Stimulated activated memory B cell treated with anti-CD40 and anti-IgM and Interleukin-4, amounts not matched to agents 10 μg/mL and 1 μg/mL and 100 μg/mL, for 72 hours (primary cell): Measurements from ENCODE around the gene B4GAT1.
A peak's percentile ranks its signal among the peaks of the same experiment; 100 is the strongest.
"Not testable (repeated sequence)": the region's sequence is repeated elsewhere in the genome, so short reads cannot be mapped to it uniquely, and the experiment has no call there.

Experiments used
- ATAC-seq: fragments of 150-1000 bp; cut with Tn5 transposase; 2 replicates; pipeline ENCODE4 v1.10.0; 2021
- H3K27ac Mint-ChIP-seq: one replicate; pipeline ENCODE4 v1.8.0; 2022; ENCODE audit warnings: mild to moderate bottlenecking, mixed read lengths
- H3K27me3 Mint-ChIP-seq: one replicate; pipeline ENCODE4 v1.8.0; 2022; ENCODE audit warnings: mixed read lengths
- H3K36me3 Mint-ChIP-seq: one replicate; pipeline ENCODE4 v1.8.0; 2022; ENCODE audit warnings: mixed read lengths
- H3K4me1 Mint-ChIP-seq: one replicate; pipeline ENCODE4 v1.8.0; 2022; ENCODE audit warnings: mixed read lengths
- H3K4me3 Mint-ChIP-seq: one replicate; pipeline ENCODE4 v1.8.0; 2022; ENCODE audit warnings: mild to moderate bottlenecking, moderate library complexity, mixed read lengths
- H3K9me3 Mint-ChIP-seq: one replicate; pipeline ENCODE4 v1.8.0; 2022; ENCODE audit warnings: mixed read lengths

B4GAT1 gene

DNA sequence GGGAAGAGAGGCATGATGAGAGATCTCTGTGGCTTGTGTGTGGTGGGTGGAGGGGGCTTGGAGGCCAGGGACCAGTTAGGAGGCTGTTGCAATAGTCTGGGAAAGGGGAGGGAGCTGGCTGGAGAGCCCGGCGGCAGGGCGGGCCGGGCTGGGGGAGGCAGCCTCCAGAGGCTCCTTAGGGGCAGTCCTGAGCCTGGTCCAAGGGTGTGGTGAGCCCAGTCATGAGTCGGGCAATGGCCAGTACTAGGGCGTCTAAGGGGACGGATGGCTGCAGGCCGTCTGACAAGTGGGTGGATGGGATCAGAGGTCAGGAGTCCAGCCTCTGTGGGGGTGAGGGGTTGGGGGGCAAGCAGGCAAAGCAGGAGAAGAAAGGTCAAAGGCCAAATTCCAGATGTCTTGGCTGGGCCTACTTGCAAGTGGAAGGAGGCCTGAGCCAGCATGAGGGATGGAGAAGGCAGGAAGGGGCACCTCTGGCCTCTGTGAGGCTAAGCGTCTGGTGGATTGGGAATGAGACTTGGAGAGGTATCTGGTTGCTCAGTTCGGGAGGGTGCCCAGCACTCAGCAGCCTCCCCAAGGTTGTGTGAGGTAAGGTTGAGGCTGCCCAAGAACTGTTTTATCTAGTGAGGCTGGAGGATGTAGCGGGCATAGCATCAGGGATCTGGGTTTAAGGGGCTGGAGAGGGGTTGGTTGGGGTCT, 24.5 kb downstream of the B4GAT1 start:
- H3K4me1 Mint-ChIP-seq: peaks cover 31% of the 10 kb centered on the region
- no peak overlapping the region for H3K4me3 Mint-ChIP-seq
- no peaks in the 10 kb centered on the region for H3K27me3 Mint-ChIP-seq
- no peaks in the 10 kb centered on the region for H3K9me3 Mint-ChIP-seq
- no peaks in the 10 kb centered on the region for H3K36me3 Mint-ChIP-seq
- no peak overlapping the region for H3K27ac Mint-ChIP-seq
- ATAC-seq: no peak

DNA sequence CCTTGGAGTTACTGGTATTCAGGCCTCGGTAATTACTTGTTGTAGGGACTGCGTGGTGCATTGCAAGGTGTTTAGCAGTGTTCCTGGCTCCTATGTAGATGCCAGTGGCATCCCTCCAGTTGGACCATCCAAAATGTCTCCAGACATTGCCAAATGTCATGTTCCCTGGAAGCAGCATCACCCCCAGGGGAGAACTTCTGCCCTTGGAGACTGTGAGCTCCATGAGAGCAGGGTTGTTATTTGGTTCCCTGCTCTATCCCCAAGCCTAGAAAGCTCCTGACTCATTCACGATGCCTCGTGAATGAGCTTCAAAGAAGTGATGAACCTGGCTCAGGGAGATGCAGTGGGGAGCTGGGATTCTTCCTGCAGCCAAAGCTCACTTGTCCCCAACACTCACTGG, 25.8 kb downstream of the B4GAT1 start:
- Mint-ChIP-seq H3K4me1 (peaks cover 32% of the 10 kb centered on the region), H3K4me3 (no peak overlapping the region), H3K36me3 (no peaks in the 10 kb centered on the region), H3K9me3 (no peaks in the 10 kb centered on the region), H3K27me3 (no peaks in the 10 kb centered on the region), H3K27ac (no peak overlapping the region)
- no peak for ATAC-seq

GRCh38 chr11:66320748-66321147, 26.7 kb downstream of the B4GAT1 start:
- H3K4me1 Mint-ChIP-seq: peaks cover 27% of the 10 kb centered on the region
- ATAC-seq, H3K27ac Mint-ChIP-seq, H3K27me3 Mint-ChIP-seq, H3K36me3 Mint-ChIP-seq, H3K9me3 Mint-ChIP-seq, H3K4me3 Mint-ChIP-seq: not testable (repeated sequence)

- ATAC-seq, H3K36me3 Mint-ChIP-seq, H3K4me3 Mint-ChIP-seq, H3K9me3 Mint-ChIP-seq, H3K27ac Mint-ChIP-seq, H3K27me3 Mint-ChIP-seq: not testable (repeated sequence)
- H3K4me1 Mint-ChIP-seq: peaks cover 29% of the 10 kb centered on the region
Measured at GRCh38 chr11:66320289-66320688, 27.1 kb downstream of the B4GAT1 start.

DNA sequence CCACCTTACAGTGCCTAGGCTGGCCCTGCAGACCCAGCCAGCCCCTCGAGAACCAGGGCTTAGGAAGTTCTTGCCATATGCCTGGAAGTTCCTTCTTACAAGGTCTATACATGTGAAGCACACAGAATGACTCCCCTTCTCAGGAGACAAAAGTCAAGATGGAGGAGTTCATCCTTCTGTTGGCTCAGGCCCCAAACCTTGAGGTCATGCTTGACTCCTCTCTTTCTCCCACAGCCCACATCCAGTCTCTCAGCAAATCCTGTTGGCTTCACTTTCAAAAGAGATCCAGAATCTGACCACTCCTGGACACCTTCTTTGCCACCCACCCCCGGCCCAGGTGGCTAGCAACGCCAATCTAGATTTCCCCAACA, 28.8 kb downstream of the B4GAT1 start:
- H3K9me3 Mint-ChIP-seq: no peaks in the 10 kb centered on the region
- H3K4me3 Mint-ChIP-seq: no peak overlapping the region
- peak overlapping the region; percentile 83 for H3K27ac Mint-ChIP-seq
- peaks cover 38% of the 10 kb centered on the region for H3K4me1 Mint-ChIP-seq
- H3K36me3 Mint-ChIP-seq: no peaks in the 10 kb centered on the region
- ATAC-seq: no peak
- H3K27me3 Mint-ChIP-seq: no peaks in the 10 kb centered on the region

DNA sequence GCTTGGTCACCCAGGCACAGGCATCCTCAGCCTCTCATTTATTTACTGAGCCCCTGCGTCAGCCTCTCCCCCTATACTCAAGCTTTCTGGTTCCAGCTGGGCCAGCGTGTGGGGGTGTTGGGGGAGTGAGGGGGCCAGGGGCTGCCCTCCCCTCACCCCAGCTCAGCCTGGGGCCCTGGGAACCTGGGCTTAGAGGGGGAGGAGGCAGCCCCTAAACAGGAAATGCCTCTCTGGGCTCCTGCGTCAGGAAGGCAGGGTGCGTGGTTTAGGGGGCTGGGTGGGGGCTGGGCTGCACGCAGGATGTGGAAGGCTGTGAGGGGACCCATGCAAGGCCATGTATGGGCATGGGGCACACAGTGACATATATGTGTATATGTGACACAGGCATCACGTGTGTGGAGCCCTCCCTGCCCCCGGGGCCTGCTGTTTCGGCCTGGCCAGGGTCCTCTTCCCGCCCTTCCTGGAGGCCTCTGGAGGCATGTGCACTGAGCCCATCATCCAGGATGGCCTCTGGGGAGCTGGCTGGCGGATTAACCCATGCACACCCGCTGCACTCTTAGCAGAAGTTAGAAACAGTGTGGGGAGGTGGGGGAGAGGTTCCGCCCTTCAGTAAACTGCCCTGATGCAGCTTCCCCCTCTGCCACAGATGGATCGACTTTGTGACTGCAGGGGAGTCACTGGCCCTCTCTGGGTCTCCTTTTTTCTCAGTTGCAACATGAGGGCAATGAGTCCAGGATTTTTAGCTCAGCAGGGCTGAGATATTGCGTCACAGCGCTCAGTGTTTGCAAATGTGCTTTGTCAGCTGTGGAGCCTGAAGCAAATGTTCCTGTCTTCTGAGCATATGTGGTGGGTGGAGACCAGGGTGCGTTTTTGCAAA, 29.5 kb downstream of the B4GAT1 start:
- Mint-ChIP-seq H3K4me3 (peak overlapping the region; percentile 48), H3K9me3 (no peaks in the 10 kb centered on the region), H3K36me3 (no peaks in the 10 kb centered on the region), H3K27me3 (no peaks in the 10 kb centered on the region), H3K27ac (peak overlapping the region; percentile 83), H3K4me1 (peaks cover 39% of the 10 kb centered on the region)
- peak; percentile 67 for ATAC-seq

DNA sequence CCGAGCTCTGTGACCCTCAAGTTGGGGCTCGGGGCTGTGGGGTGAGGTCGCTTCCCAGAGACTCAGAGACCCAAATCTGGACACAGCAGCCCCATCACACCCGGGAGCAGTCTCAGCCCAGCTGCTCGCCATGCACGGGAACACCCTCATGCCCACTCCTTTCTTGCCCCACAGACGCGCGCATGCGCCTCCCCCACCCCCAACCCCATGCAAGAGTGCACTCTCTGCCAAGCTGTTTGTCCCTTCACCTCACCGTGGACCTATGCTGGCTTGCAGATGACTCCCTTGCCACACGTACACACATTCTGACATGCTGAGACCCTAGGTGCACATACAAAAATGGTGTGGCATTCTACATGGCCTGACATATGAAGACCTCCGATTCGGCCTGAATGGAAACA, 30.1 kb downstream of the B4GAT1 start:
- H3K36me3 Mint-ChIP-seq: no peaks in the 10 kb centered on the region
- H3K27ac Mint-ChIP-seq: peak overlapping the region; percentile 83
- H3K4me1 Mint-ChIP-seq: peaks cover 39% of the 10 kb centered on the region
- ATAC-seq: no peak
- H3K4me3 Mint-ChIP-seq: peak overlapping the region; percentile 48
- no peaks in the 10 kb centered on the region for H3K9me3 Mint-ChIP-seq
- no peaks in the 10 kb centered on the region for H3K27me3 Mint-ChIP-seq

DNA sequence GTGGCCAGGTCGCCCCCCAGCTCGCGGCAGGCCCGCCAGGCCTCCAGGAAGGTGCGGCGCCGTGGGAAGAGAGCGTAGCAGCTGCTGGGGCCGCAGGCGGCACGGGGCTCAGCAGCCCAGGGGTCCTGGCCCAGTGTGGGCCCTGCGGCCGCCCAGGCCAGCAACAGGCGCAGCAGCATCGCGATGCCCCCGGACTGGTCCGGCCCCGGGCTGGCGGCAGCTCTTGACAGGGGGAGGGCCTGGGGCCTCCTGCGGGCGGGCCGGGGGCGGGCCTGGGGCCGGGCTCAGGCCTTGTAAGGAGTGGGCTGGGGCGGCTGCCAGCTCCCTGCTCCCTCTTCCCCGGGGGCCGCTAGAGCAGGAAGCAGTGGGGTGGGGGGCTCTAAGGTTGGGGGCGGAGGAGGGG, 30.6 kb downstream of the B4GAT1 start, which contains the start of gene CD248:
Gene CD248 (minus strand): TSS at position 196 of the 403 bp plus-strand sequence. CDS start 17 bp downstream, at position 179.
- Mint-ChIP-seq H3K4me3 (peak within 1 kb of the TSS; percentile 48), H3K9me3 (no peaks in the 10 kb centered on the region), H3K4me1 (peaks cover 41% of the 10 kb centered on the region), H3K36me3 (no peaks in the 10 kb centered on the region), H3K27me3 (no peaks in the 10 kb centered on the region), H3K27ac (peak within 1 kb of the TSS; percentile 83)
- no peak for ATAC-seq

DNA sequence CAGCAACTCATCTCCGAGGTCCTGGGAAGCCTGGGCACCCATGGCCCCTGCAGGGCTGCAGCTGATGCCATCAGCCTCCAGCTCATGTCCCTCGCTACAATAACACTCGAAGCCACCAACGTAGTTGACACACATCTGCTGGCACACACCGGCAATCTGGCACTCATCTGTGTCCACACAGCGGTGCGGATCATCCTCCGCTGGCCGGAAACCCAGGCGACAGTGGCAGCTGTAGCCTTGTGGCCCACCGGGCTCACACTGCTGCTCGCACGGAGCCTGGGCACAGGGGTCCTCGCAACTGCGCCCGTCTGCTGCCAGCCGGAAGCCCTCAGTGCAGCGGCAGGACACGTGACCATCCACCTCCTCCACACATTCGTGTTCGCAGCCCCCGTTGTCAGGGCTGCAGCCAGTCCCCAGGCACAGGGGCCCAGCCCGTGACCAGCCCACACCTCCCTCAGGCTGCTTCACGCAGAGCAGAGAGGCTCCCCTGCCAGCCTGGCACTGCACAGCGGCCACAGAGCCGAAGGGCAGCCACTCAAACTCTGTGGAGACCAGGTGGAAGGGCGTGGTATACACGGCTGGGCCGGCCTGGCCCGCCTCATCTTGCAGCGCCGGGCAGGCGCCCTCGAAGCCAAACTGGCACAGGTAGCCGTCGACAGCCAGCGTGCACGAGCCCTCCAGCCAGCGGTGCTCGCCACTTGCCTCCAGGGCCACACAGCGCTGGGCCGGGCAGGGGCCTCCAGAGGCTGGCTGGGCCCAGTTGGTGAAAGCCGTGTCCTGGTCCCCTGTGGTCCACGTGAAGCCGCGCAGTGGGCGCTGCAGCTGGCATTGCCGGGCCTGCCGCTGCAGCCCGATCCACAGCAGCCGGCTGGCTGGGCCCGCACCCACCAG, 31.3 kb downstream of the B4GAT1 start:
- Mint-ChIP-seq H3K27me3 (no peaks in the 10 kb centered on the region), H3K4me3 (no peak overlapping the region), H3K36me3 (no peaks in the 10 kb centered on the region), H3K27ac (no peak overlapping the region), H3K4me1 (peaks cover 45% of the 10 kb centered on the region), H3K9me3 (no peaks in the 10 kb centered on the region)
- ATAC-seq: no peak

DNA sequence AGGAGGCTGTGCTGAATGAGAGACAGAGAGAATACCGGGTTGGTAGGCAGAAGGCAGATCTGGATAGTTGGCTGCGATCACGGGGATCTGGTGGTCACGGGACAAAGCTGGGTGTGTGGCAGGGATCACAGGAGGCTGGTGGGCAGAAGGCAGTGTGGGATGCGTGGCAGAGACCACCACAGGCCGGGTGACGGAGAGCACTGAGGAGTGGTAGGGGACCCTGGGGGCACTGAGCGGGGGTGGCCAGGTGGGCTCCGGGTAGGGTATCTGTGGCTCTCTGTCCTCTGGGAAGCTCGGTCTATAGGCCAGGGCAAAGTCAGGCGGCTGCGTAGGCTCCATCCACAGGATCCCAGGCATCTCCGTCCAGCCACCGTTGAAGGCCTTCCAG, 31.9 kb downstream of the B4GAT1 start:
- no peaks in the 10 kb centered on the region for H3K36me3 Mint-ChIP-seq
- no peak for ATAC-seq
- peaks cover 45% of the 10 kb centered on the region for H3K4me1 Mint-ChIP-seq
- no peak overlapping the region for H3K4me3 Mint-ChIP-seq
- peak overlapping the region; percentile 52 for H3K27ac Mint-ChIP-seq
- H3K9me3 Mint-ChIP-seq: no peaks in the 10 kb centered on the region
- H3K27me3 Mint-ChIP-seq: no peaks in the 10 kb centered on the region

DNA sequence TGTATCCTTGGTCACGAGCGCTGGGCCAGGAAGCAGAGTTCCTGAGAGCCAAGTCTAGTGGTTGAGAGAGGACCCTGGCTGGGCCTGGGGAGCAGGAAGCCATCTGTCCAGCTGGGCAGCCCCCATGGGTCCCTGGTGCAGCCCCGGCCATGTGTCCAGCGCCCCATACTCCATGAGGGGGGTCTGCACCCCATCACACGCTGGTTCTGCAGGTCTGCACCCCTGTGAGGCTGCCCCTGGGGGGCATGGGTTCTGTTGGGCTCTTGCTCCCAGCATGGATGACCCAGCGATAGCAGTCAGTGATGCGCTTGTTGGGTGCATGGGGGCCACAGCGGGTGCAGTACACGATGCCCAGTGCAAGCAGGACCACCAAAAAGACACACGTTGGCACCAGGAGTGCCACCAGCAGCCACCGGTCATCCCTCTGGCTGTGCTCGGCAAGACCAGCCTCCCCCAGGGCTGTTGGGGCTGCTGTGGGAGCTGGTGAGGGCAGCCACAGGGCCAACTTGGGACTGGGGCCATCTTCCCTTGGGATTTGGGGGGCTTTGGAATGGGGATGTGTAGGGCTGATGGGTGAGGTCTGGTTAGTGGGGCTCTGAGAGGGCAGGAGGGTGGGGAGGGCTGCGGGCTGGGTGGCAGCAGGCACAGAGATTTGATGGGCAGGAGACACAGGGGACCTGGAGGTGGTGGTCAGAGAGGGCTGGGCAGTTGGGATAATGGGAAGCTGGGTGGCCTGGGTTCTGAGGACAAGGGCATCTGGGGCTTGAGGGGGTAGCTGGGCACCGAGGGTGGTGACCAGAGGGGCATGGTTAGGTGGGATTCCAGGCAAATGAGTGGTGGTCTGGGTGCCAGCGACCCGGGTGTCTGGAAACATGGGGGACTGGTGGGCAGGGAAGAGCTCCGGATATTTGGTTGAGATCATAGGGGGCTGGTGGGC, 32.6 kb downstream of the B4GAT1 start:
- no peaks in the 10 kb centered on the region for H3K27me3 Mint-ChIP-seq

GRCh38 chr11:66314186-66314501, 33.3 kb downstream of the B4GAT1 start:
- Mint-ChIP-seq H3K27me3 (no peaks in the 10 kb centered on the region), H3K36me3 (no peaks in the 10 kb centered on the region), H3K4me3 (peak overlapping the region; percentile 60), H3K4me1 (peaks cover 40% of the 10 kb centered on the region), H3K27ac (peak overlapping the region; percentile 84), H3K9me3 (no peaks in the 10 kb centered on the region)
- no peak for ATAC-seq

More for the DNA sequence above, 32.6 kb downstream of the B4GAT1 start:
- peaks cover 45% of the 10 kb centered on the region for H3K4me1 Mint-ChIP-seq
- peak overlapping the region; percentile 84 for H3K27ac Mint-ChIP-seq
- H3K36me3 Mint-ChIP-seq: no peaks in the 10 kb centered on the region
- no peak for ATAC-seq
- H3K4me3 Mint-ChIP-seq: no peak overlapping the region
- H3K9me3 Mint-ChIP-seq: no peaks in the 10 kb centered on the region

DNA sequence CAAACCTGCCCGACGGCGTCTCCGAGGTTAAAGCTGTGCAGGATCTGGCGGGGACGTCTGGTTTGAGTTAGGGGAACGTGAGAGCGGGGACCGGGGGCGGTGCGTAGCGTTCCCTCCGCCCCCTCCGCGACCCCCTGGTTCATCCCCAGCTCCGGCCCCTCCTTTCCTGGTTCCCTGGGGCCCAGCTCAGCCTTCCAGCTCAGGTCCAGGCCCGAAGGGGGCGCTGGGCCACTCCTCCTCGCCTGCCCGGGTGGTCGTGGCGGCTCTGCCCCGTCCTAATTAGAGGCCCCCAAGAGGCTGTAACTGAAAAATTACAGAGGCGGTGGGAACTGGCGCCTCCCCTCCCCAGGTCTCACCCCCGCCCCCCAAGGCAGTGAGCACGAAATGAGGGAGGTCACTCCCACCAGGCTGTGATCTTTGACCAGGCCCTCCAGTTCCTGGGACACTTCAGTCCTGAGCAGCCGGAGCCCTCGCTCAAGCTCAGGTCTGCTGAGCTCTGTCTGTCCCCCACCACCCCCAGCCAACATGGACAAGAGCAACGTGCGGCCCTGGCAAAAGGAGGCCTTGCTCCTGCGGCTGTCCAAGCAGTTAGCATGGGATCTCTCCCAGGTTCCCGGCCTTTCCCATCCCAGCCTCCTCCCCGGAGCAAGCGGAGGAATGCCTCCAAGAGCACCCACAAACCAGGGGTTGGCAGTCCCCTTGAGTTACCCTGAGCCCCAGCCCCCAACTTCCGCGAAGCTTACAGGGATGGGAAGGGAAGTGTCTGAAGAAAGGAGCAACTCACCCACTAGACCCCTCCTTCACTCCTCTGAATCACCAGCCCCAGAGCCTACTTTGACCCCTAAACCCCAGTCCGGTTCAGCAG, 33.9 kb downstream of the B4GAT1 start:
- Mint-ChIP-seq H3K36me3 (no peaks in the 10 kb centered on the region), H3K27me3 (no peaks in the 10 kb centered on the region), H3K9me3 (no peaks in the 10 kb centered on the region), H3K4me3 (peak overlapping the region; percentile 87), H3K4me1 (peaks cover 34% of the 10 kb centered on the region), H3K27ac (peak overlapping the region; percentile 84)
- no peak for ATAC-seq
